A673 (cell line): ENCODE data around the gene CYBC1. TPM values are rescaled to one million over a fixed set of nuclear protein-coding genes. Genes with fewer than 3 reads are reported as not detected.

ENCODE experiments used
- BruUV-seq: library from RNA; stranded (reverse); fragments of 400-500 nt; replicated peaks from 2 replicates; lab custom pipeline; 2021; lab: Mats Ljungman, UMichigan
- CTCF ChIA-PET: fragments of 300-600 bp; sonication (Branson Sonifier 250); formaldehyde crosslinking; loops from one replicate; lab custom pipeline; 2022; ENCODE audit warnings: antibody characterized with exemption; lab: Charles Lee
- POLR2A ChIA-PET: fragments of 300-600 bp; sonication (Branson Sonifier 250); formaldehyde crosslinking; loops from one replicate; lab custom pipeline; 2022; ENCODE audit warnings: antibody characterized with exemption; ENCODE audit not compliant: low non-redundant PET; lab: Charles Lee
- DNase-seq: peaks from one replicate; pipeline ENCODE4 v3.0.0-alpha.2; 2015; ENCODE audit warnings: low spot score
- H3K27ac ChIP-seq: fragments of 200-600 bp; sonication (generic); 2 replicates; pipeline ENCODE4 v1.5.1; 2016; ENCODE audit warnings: mixed run types, low read depth, mild to moderate bottlenecking, mixed read lengths, antibody characterized with exemption, low read length; ENCODE audit not compliant: poor library complexity, severe bottlenecking
- H3K27me3 ChIP-seq: fragments of 200-600 bp; sonication (generic); replicated peaks from 2 replicates; pipeline ENCODE4 v1.6.1; 2017; ENCODE audit warnings: mixed run types, low read depth, mild to moderate bottlenecking, mixed read lengths, antibody characterized with exemption, low read length; ENCODE audit not compliant: insufficient read depth, poor library complexity
- H3K36me3 ChIP-seq: fragments of 200-600 bp; sonication (generic); 2 replicates; pipeline ENCODE4 v1.6.1; 2016; ENCODE audit warnings: mixed run types, mild to moderate bottlenecking, mixed read lengths, antibody characterized with exemption, low read length; ENCODE audit not compliant: insufficient read depth, poor library complexity, severe bottlenecking
- H3K4me1 ChIP-seq: fragments of 200-600 bp; sonication (generic); 2 replicates; pipeline ENCODE4 v1.6.1; 2017; ENCODE audit warnings: mixed run types, mild to moderate bottlenecking, mixed read lengths, antibody characterized with exemption, low read length; ENCODE audit not compliant: insufficient read depth, poor library complexity, severe bottlenecking
- H3K4me3 ChIP-seq: fragments of 200-600 bp; sonication (generic); 2 replicates; pipeline ENCODE4 v1.5.1; 2016; ENCODE audit warnings: low read depth, mixed run types, mild to moderate bottlenecking, mixed read lengths, low read length; ENCODE audit not compliant: poor library complexity, severe bottlenecking
- H3K9me3 ChIP-seq: fragments of 200-600 bp; sonication (generic); 2 replicates; pipeline ENCODE4 v1.6.1; 2016; ENCODE audit warnings: mixed run types, low read depth, mild to moderate bottlenecking, mixed read lengths, antibody characterized with exemption, low read length; ENCODE audit not compliant: poor library complexity, severe bottlenecking
- EZH2 ChIP-seq: fragments of 200-600 bp; sonication (generic); IDR thresholded peaks from 2 replicates; pipeline ENCODE4 v1.6.1; 2017; ENCODE audit warnings: borderline replicate concordance, low read depth, mild to moderate bottlenecking, mixed read lengths, antibody characterized with exemption, low read length; ENCODE audit not compliant: poor library complexity, severe bottlenecking
- intact Hi-C: fragments of 100-400 bp; cut with micrococcal nuclease; formaldehyde crosslinking; loops from one replicate; pipeline ENCODE4 v1.10.0; 2022; ENCODE audit not compliant: unreplicated experiment
- total RNA-seq: library from RNA; stranded (reverse); gene quantifications from 2 replicates; pipeline ENCODE4 v1.2.3, GENCODE V29; 2021
- TF ChIP-seq, protein P1 (sequence below): fragments of 300-800, 200-600 bp; sonication (generic); conservative IDR thresholded peaks from 2 replicates; pipeline ENCODE4 v1.5.1; 2017; ENCODE audit warnings: low read depth, mild to moderate bottlenecking, antibody characterized with exemption, low read length, moderate library complexity, mixed read lengths

CYBC1 gene
- total RNA-seq, 1 experiment from 2014 or later: 72.8 TPM

DNA sequence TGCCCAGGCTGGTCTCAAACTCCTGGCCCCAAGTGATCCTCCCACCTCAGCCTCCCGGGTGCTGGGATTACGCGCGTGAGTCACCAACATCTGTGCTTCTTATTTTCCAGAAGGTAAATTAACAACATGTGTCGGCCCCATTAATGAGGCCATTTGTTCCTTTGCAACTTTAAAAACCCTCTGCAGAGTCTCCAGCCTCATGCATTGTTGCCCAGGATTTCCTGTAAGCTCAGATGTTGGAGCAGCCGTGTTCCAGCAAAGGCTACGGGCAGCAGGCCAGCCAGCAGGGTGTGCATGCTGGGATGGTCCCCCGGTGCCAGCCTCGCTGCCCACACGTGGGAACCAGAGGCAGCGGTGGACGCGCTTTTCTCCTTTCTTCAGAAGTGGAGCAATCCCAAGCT lies 51.5 kb downstream of the CYBC1 start:
- POLR2A ChIA-PET: interaction anchor here (0.9 kb wide), 1 partner anchor 107 kb away, joined by 3 read pairs; no protein-coding TSS in a partner anchor
- peaks cover 29% of the 10 kb centered on the region for H3K4me1 ChIP-seq
- peak; percentile 93 for DNase-seq
- TF ChIP-seq, protein P1, sequence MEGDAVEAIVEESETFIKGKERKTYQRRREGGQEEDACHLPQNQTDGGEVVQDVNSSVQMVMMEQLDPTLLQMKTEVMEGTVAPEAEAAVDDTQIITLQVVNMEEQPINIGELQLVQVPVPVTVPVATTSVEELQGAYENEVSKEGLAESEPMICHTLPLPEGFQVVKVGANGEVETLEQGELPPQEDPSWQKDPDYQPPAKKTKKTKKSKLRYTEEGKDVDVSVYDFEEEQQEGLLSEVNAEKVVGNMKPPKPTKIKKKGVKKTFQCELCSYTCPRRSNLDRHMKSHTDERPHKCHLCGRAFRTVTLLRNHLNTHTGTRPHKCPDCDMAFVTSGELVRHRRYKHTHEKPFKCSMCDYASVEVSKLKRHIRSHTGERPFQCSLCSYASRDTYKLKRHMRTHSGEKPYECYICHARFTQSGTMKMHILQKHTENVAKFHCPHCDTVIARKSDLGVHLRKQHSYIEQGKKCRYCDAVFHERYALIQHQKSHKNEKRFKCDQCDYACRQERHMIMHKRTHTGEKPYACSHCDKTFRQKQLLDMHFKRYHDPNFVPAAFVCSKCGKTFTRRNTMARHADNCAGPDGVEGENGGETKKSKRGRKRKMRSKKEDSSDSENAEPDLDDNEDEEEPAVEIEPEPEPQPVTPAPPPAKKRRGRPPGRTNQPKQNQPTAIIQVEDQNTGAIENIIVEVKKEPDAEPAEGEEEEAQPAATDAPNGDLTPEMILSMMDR: no peak
- no peak for TF ChIP-seq EZH2
- no peaks in the 10 kb centered on the region for H3K9me3 ChIP-seq
- H3K4me3 ChIP-seq: no peak overlapping the region
- H3K27ac ChIP-seq: peak overlapping the region; percentile 63
- BruUV-seq: no TSS peak
- CTCF ChIA-PET: no interaction called here
- intact Hi-C loops: no loop called here
- H3K36me3 ChIP-seq: peaks cover 2% of the 10 kb centered on the region
- H3K27me3 ChIP-seq: no peaks in the 10 kb centered on the region

DNA sequence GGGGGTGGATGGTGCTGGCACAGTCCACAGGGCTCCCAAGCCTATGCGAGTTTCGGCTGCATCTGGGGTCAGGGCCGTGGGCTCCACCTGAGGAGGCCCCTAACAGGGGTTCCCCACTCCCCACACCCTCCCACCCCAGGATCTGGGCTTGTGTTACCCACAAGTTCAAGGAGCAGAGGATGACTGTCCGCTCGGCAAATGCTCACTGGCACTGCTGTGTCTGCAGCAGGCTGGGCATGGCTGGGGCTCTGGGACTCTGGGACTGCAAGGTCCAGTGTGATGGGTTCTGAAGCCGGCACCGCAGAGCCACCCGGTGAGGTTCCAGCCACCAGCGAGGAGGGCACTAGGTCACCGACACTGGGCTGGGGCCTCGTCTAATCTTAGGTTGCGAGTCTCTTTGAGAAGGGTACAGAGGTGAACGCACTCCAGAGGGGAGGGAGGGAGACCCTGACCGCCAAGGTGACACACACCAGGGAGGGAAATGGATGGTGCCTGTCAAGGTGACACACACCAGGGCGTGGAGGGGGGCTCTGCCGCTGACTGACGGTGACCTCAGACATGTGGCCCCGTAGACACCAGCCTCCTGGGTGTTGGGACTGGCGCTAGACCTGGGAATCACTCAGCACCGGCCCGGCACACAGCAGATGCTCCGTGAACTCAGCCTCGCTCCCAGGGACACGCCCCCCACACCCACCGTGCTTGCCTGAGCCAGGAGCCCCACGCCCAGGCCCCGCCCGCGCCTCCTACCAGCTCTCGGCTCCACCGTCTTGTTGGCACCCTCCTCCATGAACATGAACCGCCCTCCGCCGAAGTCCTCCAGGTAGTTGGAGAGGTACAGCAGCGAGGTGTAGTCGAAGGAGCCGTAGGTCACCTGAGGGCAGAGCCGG lies 52.9 kb downstream of the CYBC1 start:
- BruUV-seq: no TSS peak
- POLR2A ChIA-PET: no interaction called here
- no peak for DNase-seq
- intact Hi-C loops: no loop called here
- Histone ChIP-seq H3K4me3 (no peak overlapping the region), H3K27ac (no peak overlapping the region), H3K36me3 (no peaks in the 10 kb centered on the region), H3K27me3 (no peaks in the 10 kb centered on the region), H3K9me3 (no peaks in the 10 kb centered on the region), H3K4me1 (peaks cover 29% of the 10 kb centered on the region)
- TF ChIP-seq EZH2: no peak
- TF ChIP-seq, protein P1: no peak
- CTCF ChIA-PET: no interaction called here

DNA sequence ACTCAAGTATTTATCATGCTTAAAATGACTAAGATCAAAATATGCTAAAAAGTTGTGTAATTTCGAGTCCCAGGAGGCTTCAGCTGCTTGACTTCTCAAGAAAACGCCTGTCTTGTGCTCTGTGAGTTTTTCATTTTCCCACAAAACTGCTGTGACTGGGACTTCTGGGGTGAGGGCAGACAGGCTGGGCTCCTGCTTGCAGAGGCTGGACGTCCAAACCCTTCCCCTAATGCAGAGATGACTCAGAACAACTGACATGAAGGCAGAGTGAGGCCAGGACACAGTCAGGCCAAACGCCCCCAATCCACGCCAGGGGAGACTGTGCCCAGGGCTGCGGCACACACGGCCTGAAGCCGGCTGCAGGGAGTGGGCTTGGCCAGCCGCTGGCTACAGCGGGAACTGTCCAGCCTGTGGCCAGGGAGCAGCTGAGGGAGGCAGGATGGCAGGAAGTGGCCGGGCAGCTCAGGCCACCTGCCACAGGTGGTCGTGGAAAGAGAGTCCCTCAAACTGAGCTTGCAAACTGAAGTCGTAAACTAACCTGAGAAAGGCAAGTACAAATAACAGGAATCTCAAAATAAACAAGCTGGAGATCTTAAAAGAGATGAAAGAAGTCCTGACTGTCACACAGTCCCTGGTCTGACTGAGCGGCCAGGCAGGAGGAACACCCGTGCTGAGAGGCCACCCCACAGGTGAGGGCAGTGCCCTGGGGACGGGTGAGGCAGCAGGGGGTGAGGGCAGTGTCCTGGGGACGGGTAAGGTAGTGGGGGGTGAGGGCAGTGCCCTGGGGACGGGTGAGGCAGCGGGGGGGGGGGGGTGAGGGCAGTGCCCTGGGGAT lies 53.7 kb downstream of the CYBC1 start:
- CTCF ChIA-PET: interaction anchor here (0.6 kb wide), 1 partner anchor 74 kb away, joined by 5 read pairs; no protein-coding TSS in a partner anchor
- intact Hi-C loops: no loop called here
- H3K27ac ChIP-seq: peak overlapping the region; percentile 59
- peak; percentile 47 for DNase-seq
- H3K4me3 ChIP-seq: no peak overlapping the region
- no peaks in the 10 kb centered on the region for H3K27me3 ChIP-seq
- H3K9me3 ChIP-seq: no peaks in the 10 kb centered on the region
- H3K36me3 ChIP-seq: no peaks in the 10 kb centered on the region
- BruUV-seq: no TSS peak
- POLR2A ChIA-PET: no interaction called here
- peaks cover 29% of the 10 kb centered on the region for H3K4me1 ChIP-seq
- TF ChIP-seq, protein P1: no peak
- no peak for TF ChIP-seq EZH2
